HG02642 (cell line): ENCODE measurements around the gene LMF2.

Source experiments
- ATAC-seq: cut with Tn5 transposase; IDR thresholded peaks from one replicate; pipeline ENCODE4 v1.9.1; 2021; ENCODE audit warnings: mild to moderate bottlenecking; ENCODE audit not compliant: unreplicated experiment, poor library complexity

LMF2 gene

GRCh38 chr22:50505276-50505775 lies 2.2 kb downstream of the LMF2 start:
- no peak for ATAC-seq

GRCh38 chr22:50504369-50505211 lies 2.9 kb downstream of the LMF2 start:
- ATAC-seq: no peak

DNA sequence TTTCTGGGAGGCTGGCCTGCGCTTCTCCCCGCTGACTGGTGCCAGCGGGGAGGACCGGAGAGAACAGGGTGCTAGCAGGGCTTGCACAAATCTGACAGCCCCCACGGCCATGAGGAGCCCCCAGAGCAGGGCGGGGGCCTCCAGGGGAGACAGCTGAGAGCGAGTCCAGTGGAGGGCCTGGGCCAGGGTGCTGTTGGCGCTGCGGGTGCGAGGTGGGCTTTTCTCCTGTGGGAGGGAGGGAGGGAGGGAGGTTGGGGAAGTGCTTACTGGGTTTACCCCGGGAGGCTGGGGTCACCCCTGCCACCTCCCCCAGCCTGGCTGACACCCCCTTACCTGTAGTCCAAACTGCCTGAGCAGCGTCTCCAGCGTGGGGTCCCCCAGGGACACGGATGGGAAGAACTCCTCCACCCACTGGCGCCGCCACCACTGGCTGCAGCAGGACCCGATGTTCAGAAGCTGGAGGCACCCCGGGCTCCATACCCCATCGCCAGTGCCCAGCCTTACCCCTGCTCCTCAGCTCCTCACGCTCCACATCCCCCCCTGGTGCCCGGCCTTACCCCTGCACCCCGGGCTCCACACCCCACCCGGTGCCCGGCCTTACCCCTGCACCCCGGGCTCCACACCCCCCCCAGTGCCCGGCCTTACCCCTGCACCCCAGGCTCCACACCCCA lies 3.9 kb downstream of the LMF2 start:
- ATAC-seq: no peak

DNA sequence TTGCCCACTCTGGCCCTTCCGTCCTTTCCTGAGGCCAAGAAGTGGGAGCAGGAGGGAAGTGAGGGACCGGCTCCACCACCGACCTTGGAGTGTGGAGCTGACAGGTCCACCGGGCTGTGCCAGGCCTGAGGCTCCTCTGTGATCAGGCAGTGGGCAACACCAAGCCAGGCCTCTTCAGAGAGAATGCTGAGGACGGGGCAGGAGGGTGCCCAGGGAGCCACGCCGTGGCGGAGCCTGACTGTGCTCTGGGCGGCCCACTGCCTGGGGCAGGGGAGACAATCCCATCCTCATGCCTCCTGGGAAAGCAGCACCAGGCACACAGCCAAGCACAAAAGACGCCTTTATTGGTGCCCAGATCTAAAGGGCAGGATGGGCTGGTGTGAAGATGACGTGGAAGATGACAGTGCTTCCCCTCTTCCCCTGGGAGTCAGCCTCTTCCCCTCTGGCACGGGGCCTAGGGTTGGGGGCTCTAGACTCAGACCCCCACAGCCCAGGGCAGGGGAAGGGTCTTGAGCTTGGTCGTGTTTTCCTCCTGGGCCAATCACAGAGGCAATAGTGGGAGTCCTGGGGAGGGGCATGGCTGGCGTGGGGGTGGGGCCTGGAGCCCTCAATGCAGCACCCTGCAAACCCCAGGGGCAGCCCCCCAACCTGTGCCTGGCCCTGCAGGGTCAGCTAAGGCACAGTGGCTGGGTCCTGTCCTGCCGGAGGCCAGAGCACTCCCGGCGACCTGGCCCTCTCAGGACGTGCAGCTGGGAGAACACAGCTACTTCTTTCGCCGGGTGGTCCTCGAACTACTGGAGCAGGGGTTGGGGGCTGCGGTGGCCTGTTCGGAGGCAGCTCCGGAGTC lies 4.7 kb downstream of the LMF2 start:
- ATAC-seq: no peak

DNA sequence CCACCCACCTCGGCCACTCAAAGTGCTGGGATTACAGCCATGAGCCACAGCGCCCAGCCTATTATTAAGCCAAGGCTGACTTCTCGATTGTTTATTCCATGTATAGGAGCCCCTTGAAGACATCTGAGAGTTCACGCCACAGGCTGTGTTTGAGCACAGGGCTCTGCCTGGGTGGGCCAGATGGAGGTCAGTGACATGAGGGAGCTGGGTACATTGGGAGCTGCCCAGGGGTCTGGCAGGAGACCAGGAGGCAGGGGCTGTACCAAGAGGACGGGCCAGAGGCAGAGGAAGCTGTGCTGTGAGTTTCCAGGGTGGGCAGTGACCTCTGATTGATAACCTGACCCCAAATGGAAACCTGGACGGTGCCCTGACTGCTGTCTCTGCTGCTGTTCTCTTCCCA lies 5.4 kb downstream of the LMF2 start:
- no peak for ATAC-seq

GRCh38 chr22:50500452-50500851 lies 7.0 kb downstream of the LMF2 start:
- ATAC-seq: no peak

GRCh38 chr22:50498322-50498890 lies 9.1 kb downstream of the LMF2 start:
- no peak for ATAC-seq

GRCh38 chr22:50497093-50497492 lies 10.4 kb downstream of the LMF2 start:
- ATAC-seq: no peak

DNA sequence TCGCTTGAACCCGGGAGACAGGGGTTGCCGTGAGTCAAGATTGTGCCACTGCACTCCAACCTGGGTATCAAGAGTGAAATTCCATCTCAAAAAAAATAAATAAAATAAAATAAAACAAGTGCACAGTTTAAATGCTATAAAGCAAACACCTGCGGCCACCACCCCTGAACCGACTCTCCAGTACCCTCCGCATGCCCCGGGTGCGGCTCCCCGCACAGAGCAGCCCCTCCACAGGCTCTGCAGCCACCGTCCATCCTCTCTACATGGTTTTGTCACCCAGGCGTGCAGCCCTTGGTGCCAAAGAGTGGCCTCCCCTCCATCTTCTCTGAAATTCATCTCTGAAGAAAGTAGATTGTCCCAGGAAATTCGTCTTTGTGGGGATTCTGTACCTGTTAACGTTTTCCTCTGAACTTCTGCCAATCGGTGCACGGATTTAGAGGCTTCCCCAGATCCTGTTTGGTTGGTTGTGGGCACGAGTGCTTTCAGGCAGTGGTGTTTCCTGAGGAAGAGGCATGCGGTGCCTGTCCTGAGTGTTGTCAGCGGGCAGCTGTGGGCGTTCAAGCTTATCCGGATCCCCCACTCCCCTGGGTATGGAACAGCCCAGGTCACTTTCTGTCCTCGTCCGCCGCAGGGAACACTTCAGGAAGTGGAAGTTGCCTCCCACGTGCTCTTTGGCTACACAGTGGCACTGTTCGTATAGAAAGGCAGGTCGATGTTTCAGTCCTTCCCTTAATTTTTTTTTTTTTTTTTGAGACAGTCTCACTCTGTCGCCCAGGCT lies 16.8 kb downstream of the LMF2 start:
- ATAC-seq: no peak

DNA sequence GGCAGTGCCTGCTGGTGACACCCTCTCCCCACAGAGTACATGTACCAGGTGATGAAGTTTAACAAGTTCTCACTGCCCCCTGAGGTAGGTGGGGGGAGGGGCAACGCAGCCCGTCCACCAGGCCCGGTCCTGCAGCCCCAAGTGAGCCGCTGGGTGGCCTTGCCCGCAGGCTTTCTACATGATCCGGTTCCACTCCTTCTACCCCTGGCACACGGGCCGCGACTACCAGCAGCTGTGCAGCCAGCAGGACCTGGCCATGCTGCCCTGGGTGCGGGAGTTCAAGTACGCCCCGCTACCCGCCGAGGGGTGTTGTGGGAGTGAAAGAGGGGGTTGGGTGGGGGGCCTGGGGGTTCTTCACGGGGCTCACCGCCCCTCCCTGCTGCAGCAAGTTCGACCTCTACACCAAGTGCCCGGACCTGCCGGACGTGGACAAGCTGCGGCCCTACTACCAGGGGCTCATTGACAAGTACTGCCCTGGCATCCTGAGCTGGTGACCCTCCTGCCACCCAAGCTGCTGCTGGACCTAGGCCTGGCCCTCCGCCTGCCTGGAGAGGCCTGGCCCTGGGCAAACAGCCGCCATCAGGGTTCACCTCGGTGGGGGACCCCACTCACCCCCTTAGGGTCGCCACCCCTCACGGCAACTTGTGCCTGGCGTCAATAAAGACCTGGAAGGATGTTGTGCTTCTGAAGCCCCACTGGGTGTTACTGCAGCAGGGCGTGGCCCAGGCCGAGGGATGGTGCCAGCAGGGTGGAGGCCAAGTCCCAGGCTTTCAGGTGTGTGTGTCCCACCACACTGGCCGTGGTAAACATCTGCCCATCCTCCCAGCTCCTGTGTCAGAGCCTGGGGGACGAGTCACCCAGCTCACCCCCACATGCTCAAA lies 17.9 kb downstream of the LMF2 start:
- no peak for ATAC-seq

- no peak for ATAC-seq
These were observed 18.6 kb downstream of the LMF2 start for GRCh38 chr22:50488886-50489285.

- no peak for ATAC-seq
These were observed 19.4 kb downstream of the LMF2 start for GRCh38 chr22:50488006-50488677.

DNA sequence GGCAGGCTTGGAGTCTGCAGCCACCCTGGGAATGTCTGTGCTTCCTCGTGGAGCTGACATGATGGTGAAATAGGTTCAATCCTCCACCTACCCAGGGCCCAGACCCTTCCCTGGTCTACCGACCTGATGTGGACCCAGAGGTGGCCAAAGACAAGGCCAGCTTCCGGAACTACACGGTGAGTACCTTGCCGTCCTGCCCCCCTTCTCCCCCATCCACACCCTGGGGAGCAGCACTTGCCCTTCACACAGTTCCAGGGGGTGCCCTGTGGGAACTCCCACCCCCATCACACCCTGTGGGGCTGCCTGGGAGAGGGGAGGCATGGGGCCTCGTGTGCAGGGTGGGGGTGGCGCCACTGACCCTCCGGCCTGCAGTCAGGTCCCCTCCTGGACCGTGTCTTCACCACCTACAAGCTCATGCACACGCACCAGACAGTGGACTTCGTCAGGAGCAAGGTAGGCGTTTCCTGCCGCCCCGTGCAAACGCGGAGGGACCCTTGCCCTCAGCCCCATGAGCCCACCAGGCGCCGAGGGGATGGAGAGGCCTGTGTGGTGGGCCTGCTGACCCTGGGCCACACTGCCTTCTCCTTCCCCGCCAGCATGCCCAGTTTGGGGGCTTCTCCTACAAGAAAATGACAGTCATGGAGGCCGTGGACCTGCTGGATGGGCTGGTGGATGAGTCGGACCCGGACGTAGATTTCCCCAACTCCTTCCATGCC lies 20.1 kb downstream of the LMF2 start:
- no peak for ATAC-seq

- ATAC-seq: no peak
These were observed 20.8 kb downstream of the LMF2 start, which contains the start of gene MIOX for GRCh38 chr22:50486561-50487289. MIOX (plus strand) TSS chr22:50486859; CDS start chr22:50486898, 39 bp downstream.

GRCh38 chr22:50485221-50486131 lies 22.0 kb downstream of the LMF2 start:
- no peak for ATAC-seq
